Activated gamma-delta T cell treated with Interleukin-2 at 50 U/mL for 16 hours (primary cell): ENCODE data around the gene FAM24B.
A peak's percentile ranks its signal among the peaks of the same experiment; 100 is the strongest.
"Not testable (repeated sequence)": the region's sequence is repeated elsewhere in the genome, so short reads cannot be mapped to it uniquely, and the experiment has no call there.

Source experiments
- DNase-seq: peaks from one replicate; pipeline ENCODE4 v3.0.0-alpha.2; 2020

FAM24B gene

GRCh38 chr10:122879339-122880273, at the start of gene FAM24B:
TSS of gene FAM24B (minus strand) at chr10:122879581. CDS start at chr10:122850515, 29,066 bp downstream.
- DNase-seq: peak; percentile 93

DNA sequence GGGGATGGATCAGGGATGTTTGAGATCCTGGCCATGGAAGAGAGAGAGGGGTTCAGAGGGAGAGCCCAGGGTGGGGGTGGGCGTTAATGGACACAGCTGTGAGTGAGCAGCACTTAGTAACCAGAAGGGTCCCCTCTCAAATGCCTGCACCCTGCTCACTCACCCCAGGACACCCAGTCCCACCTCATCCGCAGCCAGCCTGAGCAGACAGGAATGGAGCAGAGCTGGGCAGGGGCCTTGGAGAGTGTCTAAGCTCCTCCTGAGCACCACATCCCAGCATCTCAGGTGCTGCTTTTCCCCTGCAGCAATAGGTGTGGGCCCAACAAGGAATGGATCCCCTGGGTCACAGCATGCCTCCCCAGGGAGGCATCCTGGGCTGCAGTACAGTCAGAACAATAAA, 36.3 kb upstream of the FAM24B start:
- no peak for DNase-seq

- peak; percentile 32 for DNase-seq
Observed at GRCh38 chr10:122911889-122912484, 32.6 kb upstream of the FAM24B start.

- no peak for DNase-seq
Observed at GRCh38 chr10:122910310-122910709, 30.9 kb upstream of the FAM24B start, which contains the start of gene FAM24A. TSS of gene FAM24A (plus strand) at chr10:122910610. CDS start at chr10:122911635, 1,025 bp downstream.

GRCh38 chr10:122903861-122904260, 24.5 kb upstream of the FAM24B start:
- DNase-seq: not testable (repeated sequence)

DNA sequence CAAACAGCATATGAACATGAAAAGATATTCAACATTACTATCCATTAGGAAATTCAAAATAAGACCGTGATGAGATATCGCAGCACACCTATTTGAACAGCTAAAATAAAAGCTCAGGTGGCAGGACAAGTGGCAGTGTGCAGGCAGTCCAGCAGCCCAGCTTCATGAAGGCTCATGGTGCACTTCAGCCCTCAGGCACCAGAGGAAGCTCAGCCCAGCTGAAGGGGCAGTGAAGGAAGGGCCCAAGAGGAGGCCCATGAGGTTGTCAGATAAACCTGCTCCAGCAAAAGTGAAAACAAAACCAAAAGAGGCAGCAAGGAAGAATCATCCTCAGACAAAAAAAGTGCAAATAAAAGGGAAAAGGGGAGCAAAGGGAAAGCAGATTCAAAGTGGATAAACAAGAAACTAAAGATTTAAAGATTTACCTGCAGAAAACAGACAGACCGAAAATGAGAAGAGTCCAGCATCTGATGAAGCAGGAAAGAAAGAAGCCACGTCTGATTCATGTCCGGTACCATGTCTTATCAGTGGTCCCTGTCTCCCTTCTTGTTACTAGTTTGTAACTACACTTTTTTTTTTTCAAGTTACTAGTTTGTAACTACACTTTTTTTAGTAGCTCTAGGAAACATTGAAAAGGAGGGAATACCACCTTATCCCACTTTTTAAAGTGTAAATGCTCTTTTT, 15.0 kb upstream of the FAM24B start:
- DNase-seq: no peak

- no peak for DNase-seq
Observed at GRCh38 chr10:122884166-122884565, 4.8 kb upstream of the FAM24B start.

GRCh38 chr10:122882766-122883165, 3.4 kb upstream of the FAM24B start:
- no peak for DNase-seq

DNA sequence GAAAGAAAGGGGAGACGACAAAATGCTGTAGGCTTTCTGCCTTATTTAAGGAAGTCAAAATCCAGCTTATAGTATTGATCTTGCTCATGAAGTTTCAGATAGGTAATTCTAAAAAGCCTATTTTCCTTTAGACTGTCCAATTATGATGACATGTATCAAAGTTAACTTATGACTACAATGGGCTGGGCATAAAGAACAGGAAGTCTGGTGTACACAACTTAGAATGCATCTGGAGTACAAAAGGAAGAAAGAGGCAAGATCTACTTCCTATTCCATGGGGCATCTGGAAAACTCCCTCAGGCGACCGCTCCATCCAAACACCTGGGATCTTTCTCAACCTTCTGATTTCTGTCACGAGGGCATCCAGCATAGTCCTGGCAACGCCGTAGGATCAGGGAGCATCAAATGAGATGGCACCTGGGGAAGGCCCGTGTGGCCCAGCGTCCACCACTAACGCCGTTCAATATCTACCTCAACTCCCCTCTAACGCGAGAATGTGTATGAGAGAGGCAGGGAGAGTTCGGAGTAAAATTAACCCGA, 512 bp downstream of the FAM24B start:
- no peak for DNase-seq

- DNase-seq: no peak
Observed at GRCh38 chr10:122877264-122877663, 2.1 kb downstream of the FAM24B start.

GRCh38 chr10:122876467-122876855, 2.9 kb downstream of the FAM24B start:
- no peak for DNase-seq

DNA sequence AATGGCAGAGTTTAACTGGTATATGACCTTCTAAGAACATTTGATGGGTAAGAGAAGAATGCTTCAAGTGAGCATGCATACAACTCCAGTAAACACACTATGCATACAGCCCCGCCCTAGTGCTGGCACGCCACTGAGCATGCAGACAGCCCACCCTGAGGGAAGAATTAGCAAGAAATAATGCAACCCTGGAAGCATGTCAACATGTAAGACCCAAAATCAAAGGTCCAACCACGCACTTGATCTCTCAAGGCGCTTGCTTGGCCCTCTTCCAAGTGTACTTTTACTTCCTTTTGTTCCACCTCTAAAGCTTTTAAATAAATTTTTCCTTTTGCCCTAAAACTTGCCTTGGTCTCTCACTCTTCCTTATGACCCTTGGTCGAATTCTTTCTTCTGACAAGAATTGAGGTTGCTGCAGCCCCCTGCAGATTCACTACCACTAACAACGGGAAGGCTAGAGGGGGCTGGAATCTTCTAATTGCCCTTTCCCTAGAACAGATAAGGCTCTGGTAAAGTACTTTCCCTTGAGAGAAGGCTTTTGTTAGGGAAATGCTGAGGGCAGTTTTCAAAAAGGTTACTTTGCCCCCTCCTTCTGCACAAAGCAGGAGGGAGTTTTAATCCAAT, 3.4 kb downstream of the FAM24B start:
- no peak for DNase-seq

DNA sequence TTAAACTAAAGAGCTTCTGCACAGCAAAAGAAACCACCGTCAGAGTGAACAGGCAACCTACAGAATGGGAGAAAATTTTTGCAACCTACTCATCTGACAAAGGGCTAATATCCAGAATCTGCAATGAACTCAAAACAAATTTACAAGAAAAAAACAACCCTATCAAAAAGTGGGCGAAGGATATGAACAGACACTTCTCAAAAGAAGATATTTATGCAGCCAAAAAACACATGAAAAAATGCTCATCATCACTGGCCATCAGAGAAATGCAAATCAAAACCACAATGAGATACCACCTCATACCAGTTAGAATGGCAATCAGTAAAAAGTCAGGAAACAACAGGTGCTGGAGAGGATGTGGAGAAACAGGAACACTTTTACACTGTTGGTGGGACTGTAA, 7.4 kb downstream of the FAM24B start:
- DNase-seq: not testable (repeated sequence)

DNA sequence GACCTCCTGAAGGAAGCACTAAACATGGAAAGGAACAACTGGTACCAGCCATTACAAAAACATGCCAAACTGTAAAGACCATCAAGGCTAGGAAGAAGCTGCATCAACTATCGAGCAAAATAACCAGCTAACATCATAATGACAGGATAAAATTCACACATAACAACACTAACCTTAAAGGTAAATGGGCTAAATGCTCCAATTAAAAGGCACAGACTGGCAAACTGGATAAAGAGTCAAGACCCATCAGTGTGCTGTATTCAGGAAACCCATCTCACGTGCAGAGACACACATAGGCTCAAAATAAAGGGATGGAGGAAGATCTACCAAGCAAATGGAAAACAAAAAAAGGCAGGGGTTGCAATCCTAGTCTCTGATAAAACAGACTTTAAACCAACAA, 10.6 kb downstream of the FAM24B start:
- not testable (repeated sequence) for DNase-seq

GRCh38 chr10:122866757-122867482, 12.5 kb downstream of the FAM24B start:
- not testable (repeated sequence) for DNase-seq

- no peak for DNase-seq
Observed at GRCh38 chr10:122864901-122865300, 14.5 kb downstream of the FAM24B start.

DNA sequence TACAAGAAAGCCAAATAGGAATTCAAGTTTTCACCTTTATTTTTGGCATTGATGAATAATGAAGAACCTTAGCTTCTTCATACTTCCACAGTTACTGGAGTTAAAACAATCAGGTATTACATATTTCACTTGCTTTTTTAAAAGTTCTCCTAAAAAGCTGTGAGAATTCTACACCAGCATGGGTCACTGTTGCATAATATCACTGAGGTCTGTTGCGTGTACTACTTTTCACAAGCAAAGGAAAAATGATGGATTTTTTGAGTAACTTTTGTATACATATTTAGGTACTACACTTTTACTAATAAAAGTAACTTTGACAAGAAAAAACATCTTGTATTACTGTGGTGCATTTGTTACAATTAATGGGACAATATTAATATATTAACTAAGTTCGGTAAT, 15.2 kb downstream of the FAM24B start:
- no peak for DNase-seq

GRCh38 chr10:122863216-122864193, 15.9 kb downstream of the FAM24B start:
- DNase-seq: no peak

GRCh38 chr10:122861711-122862161, 17.6 kb downstream of the FAM24B start:
- no peak for DNase-seq

GRCh38 chr10:122859527-122859926, 19.9 kb downstream of the FAM24B start:
- DNase-seq: no peak

DNA sequence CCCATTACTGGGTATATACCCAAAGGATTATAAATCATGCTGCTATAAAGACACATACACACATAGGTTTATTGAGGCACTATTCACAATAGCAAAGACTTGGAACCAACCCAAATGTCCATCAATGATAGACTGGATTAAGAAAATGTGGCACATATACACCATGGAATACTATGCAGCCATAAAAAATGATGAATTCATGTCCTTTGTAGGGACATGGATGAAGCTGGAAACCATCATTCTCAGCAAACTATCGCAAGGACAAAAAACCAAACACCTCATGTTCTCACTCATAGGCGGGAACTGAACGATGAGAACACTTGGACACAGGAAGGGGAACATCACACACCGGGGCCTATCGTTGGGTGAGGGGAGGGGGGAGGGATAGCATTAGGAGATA, 21.3 kb downstream of the FAM24B start:
- not testable (repeated sequence) for DNase-seq
